Ovary (tissue), 9 donors: ENCODE data around the gene H2AZ2. TPM values are rescaled to one million over a fixed set of nuclear protein-coding genes. Genes with fewer than 3 reads are reported as not detected.

Source experiments
- DNase-seq, 5 donors: peaks; one replicate each; pipeline ENCODE4 v3.0.0-alpha.2; 2019 to 2020
- H3K27ac ChIP-seq, 2 donors: fragments of 200-600 bp; one replicate each; pipeline versions ENCODE4 v1.5.1 to v1.8.0; 2019 to 2022
- H3K27me3 ChIP-seq: fragments of 200-600 bp; one replicate; pipeline ENCODE4 v1.8.0; 2022
- H3K36me3 ChIP-seq: fragments of 200-600 bp; sonication (generic); one replicate; pipeline ENCODE4 v1.5.1; 2019
- H3K4me1 ChIP-seq: one replicate; pipeline ENCODE4 v1.8.1; 2013; ENCODE audit warnings: mild to moderate bottlenecking, moderate library complexity; ENCODE audit not compliant: insufficient read depth
- H3K4me3 ChIP-seq: fragments of 200-600 bp; sonication (generic); one replicate; pipeline ENCODE4 v1.5.1; 2017
- H3K9me3 ChIP-seq, 2 donors: fragments of 200-600 bp in 1 of 2; sonication (generic) in 1 of 2; one replicate each; pipeline versions ENCODE4 v1.5.1 to v1.8.1; 2013 to 2019; ENCODE audit warnings: mild to moderate bottlenecking in 1 of 2, moderate library complexity in 1 of 2
- CTCF ChIP-seq, 3 donors: fragments of 450-650 bp in 2 of 3; fragments of 200-600 bp in 1 of 3; IDR thresholded peaks; one replicate each; pipeline versions ENCODE4 v1.5.1 to v1.8.0; 2016 to 2022; ENCODE audit warnings: antibody characterized with exemption in 3 of 3, mild to moderate bottlenecking in 1 of 3
- EP300 ChIP-seq: sonication (generic); formaldehyde crosslinking; IDR thresholded peaks from one replicate; pipeline ENCODE4 v1.6.1; 2017; ENCODE audit warnings: antibody characterized with exemption
- POLR2A ChIP-seq: fragments of 450-650 bp; IDR thresholded peaks from one replicate; pipeline ENCODE4 v1.6.1; 2017; ENCODE audit warnings: antibody characterized with exemption, mild to moderate bottlenecking, moderate library complexity
- WGBS, 3 donors: extraction: QIAGEN DNeasy Blood & Tissue Kit in 1 of 3; methylation state at CpG; one replicate each; pipeline versions ENCODE4 v1.1.5 to v1.1.7; 2013 to 2017; 5-methylcytosine and 5-hydroxymethylcytosine counted together
- intact Hi-C, 4 donors: fragments of 100-400 bp; cut with DNase I; formaldehyde crosslinking; loops; one replicate each; pipeline versions ENCODE4 v1.11.0 to v1.15.1; 2022 to 2023
- polyA plus RNA-seq, 2 donors: library from polyadenylated mRNA; stranded (reverse); fragments of 200-250 nt in 1 of 2; fragments of 350-450 nt in 1 of 2; fragmentation: Illumina TruSeq in 1 of 2; extraction: RNeasy Lipid Tissue Mini Kit (QIAGEN cat#74804) in 1 of 2; gene quantifications; one replicate each; pipeline ENCODE4 v1.2.3, GENCODE V29; 2013 to 2014
- total RNA-seq, 7 donors: library from RNA; depleted of rRNA in 2 of 7; stranded (reverse); fragments of >200 nt in 2 of 7; fragmentation: NEBNext Ultra II Directional in 3 of 7; extraction: Animal tissue kit (Norgen Biotek cat#: 25700) in 3 of 7; gene quantifications; one replicate each; pipeline versions ENCODE4 v1.1.0 to v1.2.4, GENCODE V29; 2016 to 2023
- donor health status: DM: no; HTN: no; CAD: no; lungs with moderate emphysema.
- donor health status: DM: no; HTN: no; CAD: no.
- donor health status: Bipolar disorder and iron deficiency.
- donor health status: DM: yes; HTN: yes; CAD: no.
- donor health status: DM: no; HTN: no; CAD: no.
- donor health status: DM: yes; HTN: yes; CAD: no.

The H2AZ2 gene
- total and polyA plus RNA-seq, 9 donors: 70.7 to 154 (median 119) TPM

- Histone ChIP-seq H3K4me3 (peak within 1 kb of the TSS; percentile 89), H3K4me1 (peaks cover 14% of the 10 kb centered on the region), H3K9me3 (no peaks in the 10 kb centered on the region), H3K36me3 (no peaks in the 10 kb centered on the region), H3K27me3 (no peaks in the 10 kb centered on the region), H3K27ac (peak within 1 kb of the TSS; percentile 74 to 97)
- 1 to 2% (median 1%) methylated on average over 28 to 72 of the region's 72 CpGs for WGBS, 3 donors
- intact Hi-C loops: loop anchor here in 1 of 4 donors (10.0 kb wide), 2 partner anchors 99 to 229 kb away; partner anchors contain the start of gene TBRG4
- peak; percentile 8 for TF ChIP-seq EP300
- peak in 1 of 3 donors; percentile 36 for TF ChIP-seq CTCF (IDR thresholded peaks at IDR 0.05)
- peak; percentile 97 for TF ChIP-seq POLR2A
- peak; percentile 93 to 96 (median 95) for DNase-seq
These were observed 37.8 kb upstream of the H2AZ2 start, which contains the start of gene PURB for GRCh38 chr7:44885394-44886317. Gene PURB, minus strand, starts transcription at chr7:44885530. Its CDS starts 182 bp downstream, at chr7:44885348.

GRCh38 chr7:44884621-44885393 is 36.9 kb upstream of the H2AZ2 start:
- H3K27ac ChIP-seq: peak overlapping the region; percentile 51 to 88
- 1 to 2% (median 1%) methylated on average over 56 to 107 of the region's 107 CpGs for WGBS, 3 donors
- H3K4me1 ChIP-seq: peaks cover 14% of the 10 kb centered on the region
- peak overlapping the region; percentile 89 for H3K4me3 ChIP-seq
- H3K27me3 ChIP-seq: no peaks in the 10 kb centered on the region
- no peaks in the 10 kb centered on the region for H3K36me3 ChIP-seq
- no peak for TF ChIP-seq POLR2A
- TF ChIP-seq CTCF (IDR thresholded peaks at IDR 0.05): no peak
- TF ChIP-seq EP300: no peak
- intact Hi-C loops: loop anchor here in 1 of 4 donors (10.0 kb wide), 2 partner anchors 100 to 230 kb away; partner anchors contain the start of gene TBRG4
- H3K9me3 ChIP-seq: no peaks in the 10 kb centered on the region
- DNase-seq: peak; percentile 30 to 74 (median 62)

GRCh38 chr7:44883961-44884620 is 36.2 kb upstream of the H2AZ2 start:
- no peak for DNase-seq
- Histone ChIP-seq H3K4me1 (peaks cover 14% of the 10 kb centered on the region), H3K27ac (peak overlapping the region; percentile 51 to 88), H3K36me3 (no peaks in the 10 kb centered on the region), H3K4me3 (peak overlapping the region; percentile 89), H3K9me3 (no peaks in the 10 kb centered on the region), H3K27me3 (no peaks in the 10 kb centered on the region)
- intact Hi-C loops: loop anchor here in 1 of 4 donors (10.0 kb wide), 2 partner anchors 101 to 231 kb away; partner anchors contain the start of gene TBRG4
- WGBS, 3 donors: 22 to 30% (median 27%) methylated on average over 24 of the region's 24 CpGs
- TF ChIP-seq POLR2A (no peak), EP300 (no peak), CTCF (IDR thresholded peaks at IDR 0.05) (no peak)

- H3K4me3 ChIP-seq: no peak overlapping the region
- H3K9me3 ChIP-seq: no peaks in the 10 kb centered on the region
- WGBS, 3 donors: 74 to 75% (median 75%) methylated on average over 3 of the region's 3 CpGs
- peaks cover 14% of the 10 kb centered on the region for H3K4me1 ChIP-seq
- H3K27me3 ChIP-seq: no peaks in the 10 kb centered on the region
- no peak for DNase-seq
- H3K27ac ChIP-seq: no peak overlapping the region
- TF ChIP-seq POLR2A (no peak), EP300 (no peak), CTCF (IDR thresholded peaks at IDR 0.05) (no peak)
- intact Hi-C loops: loop anchor here in 1 of 4 donors (10.0 kb wide), 2 partner anchors 102 to 232 kb away; partner anchors contain the start of gene TBRG4
- H3K36me3 ChIP-seq: no peaks in the 10 kb centered on the region
These were observed 35.0 kb upstream of the H2AZ2 start for GRCh38 chr7:44882899-44883298.
